HG02759 (cell line): Measurements from ENCODE around the gene NKD2.
"Not testable (repeated sequence)": the region's sequence is repeated elsewhere in the genome, so short reads cannot be mapped to it uniquely, and the experiment has no call there.

Experiments used
- ATAC-seq: cut with Tn5 transposase; IDR thresholded peaks from one replicate; pipeline ENCODE4 v1.9.1; 2021; ENCODE audit warnings: mild to moderate bottlenecking, moderate library complexity; ENCODE audit not compliant: unreplicated experiment

NKD2 gene

DNA sequence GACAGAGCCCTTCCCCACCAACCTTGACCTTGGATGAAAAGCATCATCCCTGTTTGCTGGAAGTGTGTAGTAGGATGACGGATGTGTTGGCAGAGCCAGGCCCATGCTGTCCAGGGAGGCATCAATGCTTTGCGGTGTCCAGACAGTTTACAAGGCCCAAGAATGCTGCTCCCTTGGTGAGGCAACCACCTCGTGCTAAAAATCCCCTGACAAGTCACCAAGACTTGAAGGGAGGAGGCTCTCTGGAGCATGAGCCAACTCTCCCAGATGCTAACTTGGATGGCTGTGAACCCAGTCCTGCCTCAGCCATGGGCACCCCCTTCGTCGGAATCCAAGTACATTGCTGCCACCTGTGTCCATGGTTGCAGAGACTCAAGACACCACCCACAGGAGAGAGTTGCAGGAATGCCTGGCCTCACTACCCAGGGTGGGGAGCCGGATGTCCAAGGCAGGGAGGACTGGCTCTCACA, 9.5 kb upstream of the NKD2 start:
- no peak for ATAC-seq

DNA sequence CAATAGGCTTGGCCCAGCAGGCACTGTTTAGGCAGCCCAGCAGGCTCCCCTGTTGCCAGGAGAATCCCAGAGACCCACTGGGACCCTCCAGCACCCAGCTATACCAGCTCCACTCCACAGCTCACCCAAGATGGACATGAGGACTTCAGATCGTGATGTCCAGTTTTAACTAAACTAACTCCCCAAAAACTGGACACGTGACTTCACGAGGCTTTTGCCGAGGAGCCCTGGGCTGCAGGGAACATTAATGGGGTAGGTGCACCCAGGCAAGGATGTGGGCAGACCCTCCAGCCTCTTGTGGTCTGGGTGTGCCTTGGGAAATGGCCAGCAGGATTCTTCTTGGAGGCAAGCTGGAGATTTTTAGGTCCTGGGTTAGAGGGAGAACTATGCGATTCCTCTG, 8.9 kb upstream of the NKD2 start:
- ATAC-seq = no peak

DNA sequence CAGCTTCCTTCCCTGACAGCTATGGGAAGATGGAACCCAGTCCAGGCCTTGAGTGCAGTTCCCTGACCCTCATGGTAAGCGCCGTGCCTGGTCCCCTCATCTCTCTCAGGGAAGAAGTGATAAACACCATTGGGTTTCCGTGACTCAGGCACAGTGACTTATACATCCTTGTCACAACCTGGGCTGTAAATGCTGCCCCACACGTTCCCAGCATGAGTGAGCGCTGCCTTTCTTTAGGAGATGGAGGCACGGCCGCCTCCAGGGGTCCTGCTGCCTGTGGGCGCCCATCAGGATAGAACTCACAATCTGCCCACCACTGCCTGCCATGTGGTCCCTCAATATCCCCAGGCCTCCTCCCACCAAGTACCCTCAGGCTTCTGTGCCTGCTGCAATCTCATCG, 8.3 kb upstream of the NKD2 start:
- no peak for ATAC-seq

DNA sequence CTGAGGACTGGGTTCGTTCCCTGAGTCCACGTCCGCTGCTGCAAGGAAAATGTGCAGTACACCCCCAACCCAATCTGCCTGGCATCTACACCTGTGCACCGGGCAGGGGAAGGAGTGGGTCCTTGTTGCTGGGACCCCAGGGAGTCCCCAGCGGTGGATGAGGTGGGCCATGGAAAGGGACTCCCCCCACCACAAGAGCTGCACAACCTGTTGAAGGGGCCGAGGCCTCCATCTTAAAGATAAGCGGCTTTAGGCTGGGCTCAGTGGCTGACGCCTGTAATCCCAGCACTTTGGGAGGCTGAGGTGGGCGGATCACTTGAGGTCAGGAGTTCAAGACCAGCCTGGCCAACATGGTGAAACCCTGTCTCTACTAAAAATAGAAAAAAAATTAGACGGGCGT, 7.8 kb upstream of the NKD2 start:
- not testable (repeated sequence) for ATAC-seq

DNA sequence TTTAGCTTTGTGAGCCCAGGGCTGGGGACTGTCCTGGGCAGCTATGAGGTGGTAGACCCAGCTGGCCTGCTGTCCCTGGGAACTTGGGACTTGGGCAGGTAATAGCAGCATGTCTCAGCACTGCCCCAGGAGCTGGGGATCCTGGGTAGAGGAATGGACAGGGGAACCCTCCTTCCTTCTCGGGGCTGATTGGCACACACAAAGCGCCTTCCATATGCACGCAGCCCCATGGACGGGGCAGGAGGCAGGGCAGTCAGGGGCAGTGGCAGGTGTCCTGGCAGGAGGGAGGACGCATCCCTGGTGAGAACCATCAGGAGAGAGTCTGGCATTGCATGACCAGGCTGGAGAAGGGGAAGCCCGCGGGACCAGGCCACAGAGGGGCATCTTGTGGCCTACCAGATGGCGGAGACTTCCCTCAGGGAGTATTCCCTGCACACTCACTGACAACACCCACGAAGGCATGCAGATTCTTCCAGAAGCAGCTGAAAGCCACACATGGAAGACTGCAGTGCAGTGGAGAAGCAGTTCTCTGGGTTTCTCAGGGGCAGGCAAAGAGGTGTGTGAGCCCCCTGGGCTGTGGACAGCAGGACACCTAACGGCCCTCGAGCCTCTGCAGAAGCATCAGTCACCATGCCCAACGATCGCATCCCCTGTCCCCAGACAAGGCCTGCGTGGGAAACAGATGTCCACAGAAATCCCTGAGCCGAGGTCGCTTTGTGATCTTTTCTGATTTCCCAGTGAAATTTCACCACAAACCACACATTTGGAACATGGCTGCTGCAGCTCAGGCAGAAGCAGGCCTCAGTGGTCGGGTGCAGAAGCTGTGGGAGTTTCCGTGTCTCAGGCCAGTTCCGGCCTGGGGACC, 7.0 kb upstream of the NKD2 start:
- ATAC-seq = no peak

DNA sequence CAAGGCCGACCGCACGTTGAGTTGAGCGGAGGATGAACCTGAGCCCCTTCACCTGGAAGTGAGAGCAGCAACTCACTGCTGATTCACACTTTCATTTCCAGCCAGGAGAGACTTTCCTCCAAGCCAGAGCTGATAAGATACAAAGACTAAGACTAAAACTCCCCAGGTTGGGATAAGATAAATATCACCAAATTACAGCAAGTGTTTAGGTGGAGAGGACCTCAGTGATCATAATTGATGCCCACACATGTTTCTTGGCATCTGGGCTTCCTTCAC, 6.4 kb upstream of the NKD2 start:
- no peak for ATAC-seq

DNA sequence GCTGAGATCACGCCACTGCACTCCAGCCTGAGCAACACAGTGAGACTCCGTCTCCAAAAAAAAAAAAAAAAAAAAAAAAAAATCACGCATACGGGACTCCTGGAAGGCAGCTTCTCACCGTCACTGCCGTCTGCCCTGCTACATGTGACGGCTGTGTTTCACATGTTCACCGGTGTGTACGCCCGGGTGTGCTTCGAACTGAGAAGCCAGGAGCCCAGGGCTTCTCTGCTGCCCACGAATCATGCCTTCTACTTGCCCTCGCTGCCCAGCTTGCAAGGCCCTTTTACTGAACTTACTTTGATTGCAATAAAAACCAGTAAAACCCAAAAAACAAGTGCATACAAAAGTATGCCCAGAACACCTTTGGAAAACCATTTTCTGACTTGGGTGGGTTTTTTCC, 5.8 kb upstream of the NKD2 start:
- ATAC-seq = no peak

DNA sequence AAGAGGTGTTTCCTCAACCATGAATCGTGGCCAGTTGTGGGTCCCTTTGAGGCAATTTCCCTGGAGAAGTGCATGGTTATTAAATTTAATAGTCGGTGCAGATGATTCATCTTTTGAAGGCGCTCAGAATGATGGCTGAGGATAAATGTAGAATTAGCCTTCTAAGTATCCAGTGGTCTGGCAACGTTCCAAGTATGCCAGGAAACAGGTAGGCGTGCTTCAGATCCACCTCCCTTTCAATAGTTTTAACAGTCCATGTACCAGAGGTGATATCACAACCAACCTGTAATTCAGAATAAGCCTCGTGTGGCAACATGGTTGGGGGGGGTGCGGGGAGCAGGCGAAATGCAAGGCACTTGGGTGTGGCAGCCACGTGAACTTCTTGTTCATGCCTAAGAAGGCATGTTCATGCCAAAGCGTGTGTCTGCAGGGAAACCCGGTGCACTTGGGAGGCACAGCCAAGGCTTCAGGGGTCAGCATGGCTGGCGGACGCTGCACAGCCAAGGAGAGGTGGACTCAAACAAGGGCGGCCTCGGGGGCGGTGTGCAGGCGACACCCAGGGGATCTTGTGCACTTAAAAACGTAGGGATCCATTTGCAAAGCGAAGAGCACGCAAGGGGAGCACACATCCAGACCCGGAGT, 5.2 kb upstream of the NKD2 start:
- no peak for ATAC-seq

DNA sequence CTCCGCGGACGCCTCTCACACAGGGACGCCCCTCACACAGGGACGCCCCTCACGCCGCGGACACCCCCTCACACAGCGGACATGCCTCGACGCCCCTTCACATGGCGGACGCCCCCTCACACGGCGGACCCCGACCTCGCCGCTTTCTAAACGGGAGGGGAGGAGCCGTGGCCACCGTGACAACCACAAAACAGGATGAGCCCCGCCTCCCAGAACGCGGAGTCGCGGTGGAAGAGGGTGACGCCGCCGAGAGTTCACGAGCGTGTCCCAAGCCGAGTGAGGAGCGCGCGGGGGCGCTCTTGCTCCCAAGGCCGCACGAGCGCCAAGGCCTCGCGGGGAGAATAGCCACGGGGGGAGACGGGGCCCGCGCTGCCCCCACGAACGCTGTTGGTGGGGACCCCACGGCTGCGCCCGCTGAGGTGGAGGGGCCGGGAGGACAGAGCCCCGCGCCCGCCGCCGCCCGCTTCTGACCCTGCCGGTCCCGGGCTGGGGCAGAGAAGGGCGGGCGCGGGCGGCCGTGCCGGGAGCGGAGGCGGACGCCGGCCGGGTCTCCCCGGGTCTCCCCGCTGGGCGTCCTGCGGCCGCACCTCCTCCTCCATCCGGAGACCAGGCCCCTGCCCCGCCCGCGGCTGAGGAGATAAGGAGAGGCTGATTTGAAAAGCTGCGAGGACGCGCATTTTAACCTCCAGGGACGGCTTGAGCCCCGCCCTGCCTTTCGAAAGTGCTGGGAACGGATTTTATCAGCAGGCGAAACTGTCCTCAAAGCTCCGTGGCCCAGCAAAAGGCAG, 3.9 kb upstream of the NKD2 start:
- peak; percentile 46 for ATAC-seq

DNA sequence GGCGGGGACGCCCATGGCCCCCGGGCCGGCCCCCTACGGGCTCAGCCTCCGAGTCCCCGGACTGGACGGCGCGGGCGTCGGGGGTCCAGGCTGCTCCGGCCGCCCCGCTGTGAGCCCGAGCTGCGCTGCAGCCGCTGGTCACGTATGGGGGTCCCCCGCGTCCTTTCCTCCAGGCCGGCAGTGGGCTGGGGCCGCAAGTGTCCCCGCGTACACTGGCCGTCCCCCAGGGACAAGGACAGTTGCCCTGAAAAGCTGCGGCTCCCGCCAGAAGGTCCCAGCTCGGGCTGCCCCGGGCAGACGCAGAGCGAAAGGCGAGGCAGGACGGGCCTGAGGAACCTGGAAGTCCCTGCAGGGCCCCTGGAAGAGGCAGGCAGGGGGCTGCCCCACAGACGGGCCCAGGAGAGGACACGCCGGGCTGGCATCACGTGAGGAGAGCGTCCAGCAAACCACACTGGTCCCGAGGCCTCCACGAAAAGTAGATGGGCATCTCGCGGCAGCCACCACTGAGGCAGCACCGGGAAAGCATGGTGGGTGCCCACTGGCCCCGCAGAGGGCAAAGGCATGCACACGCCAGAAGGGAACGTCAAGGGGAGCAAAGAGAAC, 3.3 kb upstream of the NKD2 start:
- no peak for ATAC-seq

DNA sequence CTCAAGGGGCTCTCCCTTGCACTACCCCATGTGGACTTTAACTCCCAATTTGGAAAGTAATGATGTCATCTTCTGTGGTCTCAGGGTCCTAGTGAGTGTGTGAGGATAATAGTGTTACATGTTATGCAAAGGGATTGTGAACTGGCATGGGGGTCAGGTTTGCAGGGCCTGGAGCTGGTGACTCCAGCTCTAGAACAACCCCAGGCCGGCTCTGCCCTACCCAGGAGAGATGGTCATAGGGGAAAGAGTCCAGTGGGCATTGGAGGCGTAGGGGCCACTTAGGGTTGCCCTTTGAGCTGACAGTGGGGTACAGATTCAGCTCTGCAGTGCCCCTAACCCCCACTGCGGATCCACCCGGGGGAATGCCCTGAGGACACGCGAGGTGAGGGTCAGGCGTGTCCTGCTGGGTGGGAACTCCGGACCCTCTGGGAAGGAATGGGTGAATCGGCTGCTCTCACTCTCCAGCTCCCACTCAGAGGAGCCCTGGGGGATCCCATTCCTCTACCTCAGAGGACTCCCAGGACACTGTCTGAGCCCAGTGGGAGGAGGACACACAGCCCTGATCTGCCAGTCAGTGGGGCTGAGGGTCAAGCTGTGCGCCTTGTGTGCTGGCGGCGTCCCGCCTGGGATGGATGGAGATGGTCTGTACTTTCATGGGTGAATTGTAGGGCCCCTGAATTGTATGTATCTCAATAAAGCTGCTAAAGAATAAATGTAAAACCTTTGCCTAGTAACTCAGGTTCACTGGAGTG, 2.5 kb upstream of the NKD2 start:
- ATAC-seq = no peak

DNA sequence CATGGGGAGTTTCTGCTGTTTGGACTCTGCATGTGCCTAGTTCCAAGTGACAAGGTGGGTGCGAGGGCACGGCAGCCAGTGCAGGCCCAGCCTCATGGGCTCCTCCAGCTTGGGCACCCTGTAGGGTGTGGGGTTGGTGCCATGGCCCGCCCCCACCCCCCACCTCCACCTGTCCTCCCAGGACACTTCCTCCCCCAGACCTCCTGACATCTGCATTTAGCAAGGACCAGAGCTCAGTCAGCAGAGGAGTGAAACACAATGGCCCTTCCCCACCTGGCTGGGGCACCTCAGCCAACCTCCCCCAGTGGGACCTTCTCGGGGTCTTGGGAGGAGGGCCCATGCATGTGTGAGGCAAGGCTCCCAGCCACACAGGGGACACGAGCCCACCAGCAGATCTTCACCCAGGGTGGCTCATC, 1.9 kb upstream of the NKD2 start:
- no peak for ATAC-seq

DNA sequence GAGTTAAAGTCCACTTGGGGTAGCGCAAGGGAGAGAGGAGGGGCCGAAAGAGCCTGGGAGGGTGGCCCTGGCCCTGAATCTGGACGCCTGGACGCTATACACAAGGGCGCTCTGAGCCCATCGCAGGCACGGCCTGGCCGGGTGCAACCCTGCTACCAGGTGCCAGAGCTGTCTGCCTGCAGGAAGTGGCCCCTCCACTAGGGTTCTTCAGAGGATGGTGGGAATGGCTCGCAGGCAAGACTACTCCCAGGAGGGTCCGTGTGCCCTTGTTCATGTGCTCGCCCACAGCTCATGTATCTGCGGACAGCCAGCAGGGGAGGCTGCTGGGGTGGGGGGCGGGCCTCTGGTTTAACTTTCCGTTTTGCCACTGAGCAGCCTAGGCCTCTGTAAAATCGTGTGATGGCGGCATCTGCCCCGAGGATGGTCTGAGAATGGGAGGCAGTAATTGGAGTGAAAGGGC, 1.4 kb upstream of the NKD2 start:
- no peak for ATAC-seq

DNA sequence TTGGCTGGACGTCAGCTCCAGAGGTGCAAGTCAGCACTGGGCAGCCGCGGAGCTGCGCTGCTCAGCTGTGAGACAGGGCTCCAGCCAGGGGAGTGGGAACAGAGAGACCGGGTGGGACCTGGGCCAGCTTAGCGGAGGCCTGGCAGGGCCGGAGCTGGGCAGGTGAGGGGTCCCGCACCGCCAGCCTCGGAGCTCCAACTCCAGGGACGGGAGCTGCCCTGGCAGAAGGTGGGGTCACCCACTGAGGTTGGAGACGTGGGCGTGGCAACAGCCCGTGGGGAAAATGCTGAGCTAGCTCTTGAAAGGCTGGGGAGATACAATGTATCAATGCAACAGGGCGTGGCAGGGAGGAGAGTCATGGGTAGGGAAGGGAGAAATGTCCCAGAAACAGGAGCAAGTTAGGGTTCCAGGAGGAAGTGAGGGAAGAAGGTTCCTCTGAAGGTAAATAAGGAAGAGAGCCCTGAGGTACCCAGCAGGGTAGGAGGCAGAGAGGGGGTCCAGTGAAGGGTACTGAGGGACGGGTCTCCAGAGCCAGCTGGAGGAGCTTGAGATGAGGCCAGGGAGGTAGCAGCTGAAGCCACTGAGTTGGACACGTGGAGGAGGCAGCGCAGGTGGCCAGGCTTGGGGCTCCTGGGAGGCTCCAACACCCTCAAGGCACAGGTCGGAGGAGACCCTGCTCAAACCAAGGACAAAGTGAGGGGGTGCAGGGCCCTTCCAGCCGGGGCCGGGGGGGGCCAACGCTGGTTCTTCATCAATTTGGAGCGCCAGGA, 736 bp upstream of the NKD2 start:
- no peak for ATAC-seq

DNA sequence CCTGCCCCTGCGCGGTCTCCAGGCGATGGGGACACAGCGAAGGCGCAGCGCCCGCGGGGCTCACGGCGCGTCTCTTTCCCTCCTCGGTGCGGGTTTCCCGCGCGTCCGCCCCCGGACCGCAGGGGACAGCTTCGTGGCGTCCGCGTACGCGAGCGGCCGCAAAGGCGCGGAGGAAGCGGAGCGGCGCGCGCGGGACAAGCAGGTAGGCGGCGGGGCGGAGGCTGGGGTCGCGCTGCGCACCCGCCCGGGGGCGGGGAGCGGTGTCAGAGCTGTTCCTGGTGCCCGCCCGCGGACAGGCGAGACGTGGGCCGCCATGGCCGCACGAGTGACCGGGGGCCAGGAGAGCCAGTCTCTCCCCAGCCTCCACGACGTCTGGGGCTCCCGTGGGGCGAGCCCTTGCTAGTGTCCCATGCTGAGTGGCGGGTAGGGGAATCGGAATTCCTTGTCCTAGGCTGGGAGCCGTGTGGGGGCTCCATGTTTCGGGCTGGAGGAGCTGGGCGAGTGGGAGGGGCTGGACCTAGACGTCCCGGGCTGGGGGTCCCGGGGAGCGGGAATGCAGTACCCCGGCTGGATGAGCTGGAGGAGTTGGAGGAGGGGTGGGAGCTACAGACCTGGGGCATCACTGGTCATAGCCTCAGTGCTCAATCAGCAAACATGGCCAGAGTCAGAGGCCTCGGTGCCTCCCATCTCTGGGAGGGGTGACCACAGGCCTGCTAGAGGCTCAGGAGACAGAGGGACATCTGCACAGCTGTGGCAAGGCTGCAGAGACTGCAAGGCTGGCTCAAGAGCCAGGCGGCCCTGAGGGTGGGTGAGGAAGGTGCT, 968 bp downstream of the NKD2 start:
- no peak for ATAC-seq

DNA sequence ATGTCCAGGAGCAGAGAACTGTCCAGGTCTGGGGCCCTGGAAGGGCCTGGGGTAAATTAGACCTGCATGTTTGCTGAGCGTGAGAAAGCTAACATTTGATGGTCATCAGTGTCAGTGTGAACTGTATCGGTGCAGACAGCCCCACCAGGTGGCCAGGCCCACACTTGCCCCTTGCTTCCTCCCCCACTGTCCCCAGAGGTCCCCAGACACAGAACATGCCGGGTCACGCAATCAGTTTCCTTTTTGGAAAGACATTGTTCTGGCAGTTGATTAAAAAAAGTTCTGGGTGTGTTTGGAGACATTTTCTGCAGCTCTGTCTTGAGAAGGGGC, 1.5 kb downstream of the NKD2 start:
- ATAC-seq = no peak

DNA sequence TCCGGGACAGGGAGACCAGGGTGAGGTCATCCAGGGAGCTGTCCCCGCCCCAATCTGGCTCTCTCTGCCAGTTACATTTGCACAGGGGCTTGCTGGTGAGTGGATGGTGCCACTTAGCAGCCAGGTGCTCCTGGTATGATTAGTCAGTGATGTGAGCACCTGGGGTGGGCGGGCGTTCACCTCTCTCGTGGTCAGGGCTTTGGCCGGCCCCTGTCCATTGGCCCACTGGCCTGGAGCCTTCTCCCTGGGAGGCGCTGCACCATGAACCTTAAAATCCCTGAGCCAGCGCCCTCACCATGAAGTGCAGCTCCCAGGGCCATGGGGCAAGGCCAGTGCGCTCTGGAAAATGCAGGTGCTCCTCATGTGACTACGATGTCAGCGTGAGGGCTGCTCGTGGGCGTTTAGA, 2.0 kb downstream of the NKD2 start:
- ATAC-seq = no peak

DNA sequence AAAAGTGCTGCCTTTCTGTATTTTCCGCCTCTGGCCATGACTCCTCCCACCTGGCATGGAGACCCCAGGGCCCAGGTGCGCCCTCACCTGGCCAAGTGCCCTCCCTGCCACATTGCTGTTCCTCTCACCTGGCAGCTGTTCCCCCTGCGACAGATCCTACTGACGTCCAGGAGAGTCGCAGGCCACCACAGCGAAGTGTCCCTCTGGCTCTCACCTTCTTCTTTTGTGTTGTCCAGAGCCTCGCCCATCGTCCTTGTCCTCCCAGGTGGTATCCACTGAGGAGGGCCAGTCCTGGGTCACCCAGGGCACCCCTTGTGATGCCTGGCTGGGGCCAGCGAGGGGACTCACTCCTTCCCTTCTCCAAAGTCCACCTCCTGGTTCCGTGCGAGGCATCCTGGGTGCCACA, 2.6 kb downstream of the NKD2 start:
- ATAC-seq = no peak

DNA sequence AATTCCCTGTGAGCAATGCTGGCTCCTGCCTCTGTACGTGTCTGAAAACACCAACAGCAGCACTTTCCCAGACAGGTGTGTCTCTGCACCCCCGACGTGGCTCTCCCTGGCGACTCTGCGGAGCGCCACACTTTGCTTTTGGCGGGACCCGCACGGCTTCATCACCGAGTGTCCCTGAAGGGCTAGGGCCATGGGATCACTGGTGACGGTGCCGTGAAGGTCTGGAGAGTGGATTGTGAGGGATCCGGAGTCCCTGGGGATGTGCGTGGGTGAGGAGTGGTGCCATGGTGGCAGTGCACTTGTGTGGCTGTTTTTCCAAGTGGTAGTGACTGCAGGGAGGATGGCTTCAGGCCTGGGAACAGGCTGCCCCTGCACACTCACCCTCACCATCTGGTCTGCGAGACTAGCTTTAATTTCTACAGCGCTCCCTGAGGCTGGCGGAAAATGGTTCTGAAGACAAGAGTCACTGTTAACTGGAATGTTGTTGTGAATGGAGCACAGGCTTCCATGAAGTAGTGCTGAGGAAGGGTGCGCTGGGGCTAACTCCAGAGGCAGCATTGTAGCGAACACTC, 3.2 kb downstream of the NKD2 start:
- no peak for ATAC-seq
